ENCODE data around the gene HPRT1.
A peak's percentile ranks its signal among the peaks of the same experiment; 100 is the strongest.

Gene HPRT1

DNA sequence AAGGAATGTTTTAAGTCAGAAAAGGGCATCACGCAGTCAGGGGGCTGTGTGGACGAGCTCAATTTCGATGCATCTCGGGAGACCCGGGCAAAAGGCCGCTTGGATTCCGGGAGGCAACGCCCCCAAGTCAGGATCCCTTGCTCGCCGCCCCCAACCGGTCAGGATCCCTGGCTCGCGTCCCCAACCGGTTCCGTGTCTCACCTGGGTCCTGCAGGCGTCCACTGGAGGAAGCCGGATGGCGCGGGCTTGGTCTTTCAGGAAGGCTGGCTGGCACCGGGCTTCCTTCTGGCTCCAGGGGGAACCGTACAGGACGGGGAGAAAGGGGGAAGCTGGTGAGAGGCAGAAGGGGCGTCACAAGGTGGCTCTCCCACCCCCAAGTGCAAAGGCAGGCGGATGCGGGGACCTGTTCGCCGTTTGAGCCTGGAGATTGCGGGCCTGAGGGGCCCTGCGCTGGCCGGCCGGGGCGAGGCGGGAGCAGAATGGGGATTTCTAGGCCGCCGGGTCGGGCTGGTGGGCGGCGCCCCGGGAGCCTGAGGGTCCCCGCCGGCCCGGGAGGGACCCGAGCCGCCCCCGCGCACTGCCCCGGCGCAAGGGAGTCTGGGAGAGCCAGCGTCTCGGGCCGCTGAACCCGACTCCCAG is 84.7 kb downstream of the HPRT1 start:
- no peak for DNase-seq

- DNase-seq = no peak
These were observed 85.5 kb downstream of the HPRT1 start for GRCh38 chrX:134545510-134545909.

- no peak for DNase-seq
These were observed 86.2 kb downstream of the HPRT1 start for GRCh38 chrX:134546187-134546586.

GRCh38 chrX:134547047-134547679 is 87.2 kb downstream of the HPRT1 start:
- no peak for DNase-seq

DNA sequence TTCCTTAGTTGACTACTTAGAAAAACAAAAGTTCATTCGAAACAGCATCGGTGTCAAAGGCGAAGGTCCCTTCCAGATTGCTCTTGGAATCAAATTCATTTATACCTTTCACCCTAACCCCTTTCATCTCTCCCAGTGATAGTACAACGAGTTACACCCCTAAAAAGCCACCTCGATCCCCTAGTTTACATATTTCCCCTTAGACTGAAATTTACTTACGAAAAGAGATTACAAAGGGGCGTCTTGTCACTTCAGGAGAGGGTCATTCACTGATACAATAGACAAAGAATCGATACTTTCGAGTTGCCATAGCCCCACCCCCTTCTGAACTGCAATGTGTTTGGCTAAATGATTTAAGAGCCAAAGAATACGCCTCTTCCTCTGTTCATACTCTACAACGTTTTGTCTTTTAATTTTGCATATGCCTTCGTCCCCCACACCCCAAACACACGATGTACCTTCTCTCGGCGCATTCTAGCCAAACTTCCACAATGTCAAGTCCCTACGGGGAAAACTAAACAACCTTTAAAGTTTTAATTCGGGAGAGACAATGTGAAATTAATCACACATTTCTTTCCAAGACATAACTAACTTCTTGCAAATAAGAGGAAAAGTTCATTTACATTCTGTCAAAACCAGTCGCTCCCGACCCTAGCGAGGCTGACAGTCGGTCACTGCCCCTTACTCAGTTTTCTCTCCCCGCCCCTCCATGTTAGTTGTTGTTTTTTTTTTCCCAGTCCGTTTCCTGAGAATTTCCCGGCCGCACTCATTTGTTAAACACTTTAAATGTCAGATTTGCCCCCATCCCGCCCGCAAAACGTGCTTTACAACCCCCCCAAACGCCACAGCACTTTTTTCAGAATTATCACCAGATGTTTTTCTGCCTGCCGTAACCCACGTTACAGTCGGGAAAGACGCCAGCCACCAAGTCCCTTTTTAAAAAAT is 88.6 kb downstream of the HPRT1 start:
- peak; percentile 35 for DNase-seq
